ENCODE results near the gene ATRNL1.

Gene ATRNL1

DNA sequence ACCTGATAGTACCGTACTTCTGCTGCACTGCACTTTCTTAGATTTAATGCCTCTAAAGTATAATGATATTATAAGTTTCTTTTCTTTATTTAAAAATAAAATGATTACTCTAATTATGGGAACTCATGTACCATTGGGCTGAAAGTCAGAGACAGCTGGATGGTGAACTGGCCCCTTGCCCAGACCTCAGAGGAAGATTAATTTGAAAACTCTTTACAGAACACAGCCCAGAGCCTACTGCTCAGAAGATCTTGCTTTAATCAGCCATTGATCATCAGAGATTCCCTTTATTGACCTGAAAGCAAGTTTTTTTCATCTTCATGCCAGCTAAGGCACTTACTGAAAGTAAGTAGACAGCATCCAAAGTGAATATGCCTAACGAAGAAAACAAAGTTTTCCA is 838.1 kb downstream of the ATRNL1 start:
- in situ Hi-C loops (cut with MboI; ENCODE audit: low sequenced_read_pairs, unreplicated experiment), result no loop called here
- TF ChIP-seq, protein P1, sequence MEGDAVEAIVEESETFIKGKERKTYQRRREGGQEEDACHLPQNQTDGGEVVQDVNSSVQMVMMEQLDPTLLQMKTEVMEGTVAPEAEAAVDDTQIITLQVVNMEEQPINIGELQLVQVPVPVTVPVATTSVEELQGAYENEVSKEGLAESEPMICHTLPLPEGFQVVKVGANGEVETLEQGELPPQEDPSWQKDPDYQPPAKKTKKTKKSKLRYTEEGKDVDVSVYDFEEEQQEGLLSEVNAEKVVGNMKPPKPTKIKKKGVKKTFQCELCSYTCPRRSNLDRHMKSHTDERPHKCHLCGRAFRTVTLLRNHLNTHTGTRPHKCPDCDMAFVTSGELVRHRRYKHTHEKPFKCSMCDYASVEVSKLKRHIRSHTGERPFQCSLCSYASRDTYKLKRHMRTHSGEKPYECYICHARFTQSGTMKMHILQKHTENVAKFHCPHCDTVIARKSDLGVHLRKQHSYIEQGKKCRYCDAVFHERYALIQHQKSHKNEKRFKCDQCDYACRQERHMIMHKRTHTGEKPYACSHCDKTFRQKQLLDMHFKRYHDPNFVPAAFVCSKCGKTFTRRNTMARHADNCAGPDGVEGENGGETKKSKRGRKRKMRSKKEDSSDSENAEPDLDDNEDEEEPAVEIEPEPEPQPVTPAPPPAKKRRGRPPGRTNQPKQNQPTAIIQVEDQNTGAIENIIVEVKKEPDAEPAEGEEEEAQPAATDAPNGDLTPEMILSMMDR (IDR thresholded peaks at IDR 0.05; ENCODE audit: borderline replicate concordance, control extremely low read depth, extremely low read depth, insufficient read depth, missing control alignments), result no peak
- no peak for DNase-seq (ENCODE audit: low spot score)

DNA sequence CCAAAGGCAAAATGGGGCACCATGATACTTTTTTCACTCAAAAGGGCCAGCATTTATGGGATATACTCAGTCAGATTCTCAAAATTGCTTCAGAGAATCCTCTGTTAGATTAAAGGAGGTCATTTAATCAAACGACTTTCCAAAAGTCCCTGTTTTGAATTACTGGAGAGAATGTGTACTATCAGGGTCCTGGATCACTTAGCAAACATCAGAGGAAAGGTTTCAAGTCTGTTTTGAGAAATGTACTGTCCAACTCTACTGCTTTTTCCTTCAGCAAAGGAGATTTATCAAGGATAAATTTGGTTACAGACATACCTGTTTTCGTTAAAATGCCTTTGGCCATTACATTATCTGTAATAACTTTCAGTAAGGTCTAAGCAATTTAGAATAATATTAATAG is 838.9 kb downstream of the ATRNL1 start:
- DNase-seq (ENCODE audit: low spot score), result no peak
- TF ChIP-seq, protein P1 (IDR thresholded peaks at IDR 0.05; ENCODE audit: borderline replicate concordance, control extremely low read depth, extremely low read depth, insufficient read depth, missing control alignments), result no peak
- in situ Hi-C loops (cut with MboI; ENCODE audit: low sequenced_read_pairs, unreplicated experiment), result no loop called here

DNA sequence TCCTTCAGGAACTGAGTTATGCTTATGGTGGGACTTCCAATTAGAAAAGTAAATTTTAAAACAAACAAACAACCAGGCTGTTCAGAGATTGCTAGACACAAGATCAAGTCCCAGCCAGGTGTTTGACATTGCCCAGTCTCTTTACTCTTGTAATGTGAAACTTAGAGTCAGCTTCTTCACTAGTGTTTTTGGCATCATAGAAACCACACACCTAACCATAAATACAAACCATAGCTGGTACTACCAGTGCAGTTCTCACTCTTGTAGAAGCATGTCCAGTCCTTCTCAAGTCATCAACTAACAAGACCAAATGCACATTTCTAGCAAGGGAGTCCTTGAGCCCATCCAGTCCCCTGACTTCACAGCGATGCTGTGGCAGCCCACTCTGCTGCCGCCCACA is 839.9 kb downstream of the ATRNL1 start:
- no peak for DNase-seq (ENCODE audit: low spot score)
- in situ Hi-C loops (cut with MboI; ENCODE audit: low sequenced_read_pairs, unreplicated experiment), result no loop called here
- TF ChIP-seq, protein P1 (IDR thresholded peaks at IDR 0.05; ENCODE audit: borderline replicate concordance, control extremely low read depth, extremely low read depth, insufficient read depth, missing control alignments), result no peak

DNA sequence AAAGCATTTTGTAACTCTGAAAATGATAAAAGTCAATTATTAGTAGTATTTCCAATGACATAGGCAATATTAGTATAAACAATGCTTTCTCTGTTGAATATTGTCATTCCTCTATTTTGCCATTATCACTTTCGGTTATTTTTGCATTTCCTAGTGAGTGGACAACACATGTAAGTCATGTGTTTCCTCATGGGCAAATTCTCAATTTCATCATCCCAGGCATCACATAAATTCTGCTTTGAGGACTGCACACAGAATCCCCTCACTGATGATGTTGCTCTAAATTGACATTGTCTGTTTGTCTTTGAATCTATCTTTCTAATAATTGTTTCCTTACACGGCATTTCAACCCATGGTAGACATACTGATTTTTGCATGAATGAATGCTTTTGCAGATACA is 842.6 kb downstream of the ATRNL1 start:
- DNase-seq (ENCODE audit: low spot score), result no peak
- TF ChIP-seq, protein P1 (IDR thresholded peaks at IDR 0.05; ENCODE audit: borderline replicate concordance, control extremely low read depth, extremely low read depth, insufficient read depth, missing control alignments), result no peak
- in situ Hi-C loops (cut with MboI; ENCODE audit: low sequenced_read_pairs, unreplicated experiment), result no loop called here

DNA sequence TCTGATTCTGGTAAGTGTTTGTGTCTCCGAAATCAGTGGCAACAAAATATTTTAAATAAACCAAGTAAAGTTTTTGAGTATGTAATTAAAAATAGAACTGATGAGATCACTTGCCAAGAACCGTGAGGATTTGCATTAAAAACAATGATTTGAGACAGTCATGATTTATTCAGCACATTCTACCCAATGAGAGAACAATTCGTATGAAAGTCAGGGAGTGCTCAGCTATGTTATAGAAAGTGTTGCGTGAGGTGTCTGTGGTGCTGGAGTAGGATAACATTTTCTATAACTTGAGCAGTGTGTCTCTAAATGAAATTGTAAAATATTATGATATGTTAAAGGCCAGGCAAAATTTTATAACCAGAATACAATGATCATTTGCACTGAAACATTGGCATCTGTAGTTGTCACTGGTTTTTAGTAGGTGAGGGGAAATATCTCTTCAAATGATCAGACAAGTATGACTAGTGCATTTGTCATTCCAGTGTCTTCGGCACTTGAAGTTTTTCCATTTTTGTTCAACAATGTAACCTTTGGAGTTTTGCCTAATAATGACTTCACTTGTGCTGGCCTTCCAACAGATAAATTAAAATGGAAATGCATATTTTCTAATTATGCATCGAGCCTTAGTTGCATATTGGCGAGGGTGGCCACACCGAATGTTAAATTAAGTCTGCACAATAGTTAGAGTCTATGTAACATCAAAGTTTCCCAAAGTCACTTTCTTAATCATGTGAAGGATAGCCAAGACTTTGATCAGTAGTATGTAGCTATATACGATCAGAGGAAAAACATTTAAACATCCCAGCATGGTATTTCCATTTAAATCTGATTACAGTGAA is 844.0 kb downstream of the ATRNL1 start:
- no peak for DNase-seq (ENCODE audit: low spot score)
- in situ Hi-C loops (cut with MboI; ENCODE audit: low sequenced_read_pairs, unreplicated experiment), result no loop called here
- TF ChIP-seq, protein P1 (IDR thresholded peaks at IDR 0.05; ENCODE audit: borderline replicate concordance, control extremely low read depth, extremely low read depth, insufficient read depth, missing control alignments), result no peak

DNA sequence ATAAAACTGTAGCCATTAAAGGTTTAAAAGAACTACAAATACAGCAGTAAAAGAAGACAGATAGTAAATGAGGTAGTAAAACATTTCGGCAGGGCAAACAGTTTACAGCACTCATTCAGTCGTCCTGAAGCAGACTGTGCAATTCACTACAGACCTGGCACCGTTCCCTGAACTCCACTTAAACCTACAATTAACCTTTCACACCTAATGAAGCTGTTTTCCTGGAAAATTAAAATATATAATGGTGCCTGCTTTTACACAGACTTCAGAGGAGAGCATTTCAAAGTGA is 844.5 kb downstream of the ATRNL1 start:
- TF ChIP-seq, protein P1 (IDR thresholded peaks at IDR 0.05; ENCODE audit: borderline replicate concordance, control extremely low read depth, extremely low read depth, insufficient read depth, missing control alignments), result no peak
- no peak for DNase-seq (ENCODE audit: low spot score)
- in situ Hi-C loops (cut with MboI; ENCODE audit: low sequenced_read_pairs, unreplicated experiment), result no loop called here
